Stimulated activated CD8-positive, alpha-beta memory T cell treated with anti-CD3 and anti-CD28 coated beads, Interleukin-2, amount 100 ng/mL, for 1 hour (primary cell): ENCODE measurements around the gene DHX32.
"Not testable (repeated sequence)": the region's sequence is repeated elsewhere in the genome, so short reads cannot be mapped to it uniquely, and the experiment has no call there.

Source experiments
- DNase-seq, 2 donors: peaks; one replicate each; pipeline ENCODE4 v3.0.0-alpha.2; 2020; ENCODE audit warnings: low read depth in 2 of 2

The DHX32 gene

DNA sequence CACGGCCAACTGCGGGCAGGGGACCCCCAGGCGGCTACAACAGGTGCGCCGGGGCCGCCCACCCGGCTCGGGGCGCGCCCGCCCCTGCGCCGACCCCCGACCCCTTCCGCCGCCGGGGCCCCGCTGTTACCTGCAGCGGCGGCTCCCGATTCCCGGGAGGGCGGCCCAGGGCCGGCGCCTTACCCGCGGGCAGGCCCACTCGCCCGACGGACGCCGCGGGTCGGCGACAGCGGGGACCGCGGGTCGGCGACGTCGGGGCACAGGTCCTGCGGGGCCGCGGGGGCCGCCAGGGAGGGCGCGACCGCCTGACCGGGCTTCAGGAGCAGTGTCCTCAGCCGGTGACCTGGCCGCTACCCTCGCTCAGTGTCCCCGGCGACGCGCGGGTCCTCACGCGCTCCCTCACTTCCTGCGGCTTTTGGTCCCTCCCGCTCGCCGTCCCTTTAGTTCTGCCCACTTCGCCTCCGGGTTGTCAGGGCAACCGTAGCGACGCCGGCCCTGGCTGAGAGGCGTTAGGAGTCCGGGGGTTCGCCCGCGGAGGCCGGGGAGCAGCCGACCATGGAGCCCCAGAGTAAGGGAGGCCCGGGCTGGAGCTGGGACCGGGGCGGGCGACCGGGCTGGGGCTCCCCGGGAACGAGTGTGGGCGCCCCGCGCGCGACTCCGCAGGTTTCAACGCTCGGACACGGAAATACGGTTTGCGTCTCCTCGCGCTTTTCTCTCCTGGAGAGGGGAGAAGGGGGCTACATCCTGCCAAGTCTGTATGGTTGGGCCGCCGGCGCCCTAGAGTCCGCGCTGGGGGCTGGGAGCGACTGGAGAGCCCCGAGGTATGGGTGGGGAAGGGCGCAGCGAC is 15.2 kb upstream of the DHX32 start, which contains the start of gene FANK1:
FANK1 (plus strand) TSS at position 477 of the 847 bp plus-strand sequence; CDS start at position 556, 79 bp downstream.
- DNase-seq: peak; percentile 50 to 62

DNA sequence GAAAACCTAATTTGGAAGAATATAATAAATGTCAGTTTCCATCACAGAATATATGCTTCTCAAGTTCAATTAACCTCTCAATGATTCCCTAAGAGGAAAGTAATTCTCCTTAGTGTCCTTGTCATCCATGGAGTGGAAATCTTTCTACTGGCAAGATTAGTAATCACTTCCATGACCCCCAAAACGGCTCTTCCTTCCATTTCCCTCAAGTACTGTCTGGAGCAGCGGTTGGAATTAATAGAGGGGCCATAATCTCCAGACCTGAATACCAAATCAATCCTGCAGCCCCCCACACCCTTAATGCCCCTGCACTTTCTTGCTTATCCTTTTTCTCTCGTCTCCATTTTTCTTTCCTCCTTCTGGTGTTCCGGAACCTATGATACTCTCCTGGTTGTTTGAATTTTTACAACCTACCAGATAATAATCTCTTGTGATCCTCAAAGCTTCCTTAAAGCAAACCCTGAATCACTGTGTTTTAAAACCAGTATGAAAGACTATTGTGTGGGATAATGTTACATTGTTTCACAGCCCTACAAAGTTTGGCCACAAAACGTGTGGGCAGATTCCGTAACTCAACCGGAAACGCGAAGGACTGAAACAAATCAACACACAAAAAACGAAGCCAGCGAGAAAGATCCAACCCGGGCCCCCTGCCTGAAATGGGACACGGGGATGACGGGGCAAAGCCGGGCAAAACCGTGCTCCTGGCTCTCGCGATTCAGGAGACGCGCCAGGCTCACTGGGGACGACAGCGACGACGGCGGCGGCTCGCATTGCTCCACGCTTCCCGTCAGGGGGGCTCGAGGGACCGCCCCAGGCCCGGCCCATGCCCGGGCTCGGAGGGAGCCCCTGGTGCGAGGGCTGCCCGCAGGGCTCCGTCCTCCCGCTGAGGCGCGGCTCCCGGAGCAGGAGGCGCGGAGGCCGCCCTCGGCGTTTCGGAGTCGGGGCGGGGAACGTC is 14.3 kb upstream of the DHX32 start:
- DNase-seq: not testable (repeated sequence)

DNA sequence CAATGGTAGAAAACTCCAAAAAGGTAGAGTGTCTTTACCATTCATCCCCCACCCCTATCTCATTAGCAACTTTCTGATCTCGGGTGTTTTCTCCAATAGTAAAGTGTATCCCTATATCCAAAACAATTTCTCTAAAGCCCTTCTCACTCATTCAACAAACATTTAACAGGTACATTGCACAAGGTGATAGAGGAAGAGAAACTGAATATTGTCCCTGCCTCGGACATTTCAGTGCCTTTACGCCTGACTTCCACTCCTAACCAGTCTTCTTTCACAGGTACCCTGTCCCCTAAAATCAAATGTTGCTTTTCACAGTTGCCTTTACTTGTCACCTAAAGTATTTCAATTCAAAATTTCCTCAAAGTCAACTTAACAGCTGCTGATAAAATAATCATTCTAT is 13.1 kb upstream of the DHX32 start:
- not testable (repeated sequence) for DNase-seq

DNA sequence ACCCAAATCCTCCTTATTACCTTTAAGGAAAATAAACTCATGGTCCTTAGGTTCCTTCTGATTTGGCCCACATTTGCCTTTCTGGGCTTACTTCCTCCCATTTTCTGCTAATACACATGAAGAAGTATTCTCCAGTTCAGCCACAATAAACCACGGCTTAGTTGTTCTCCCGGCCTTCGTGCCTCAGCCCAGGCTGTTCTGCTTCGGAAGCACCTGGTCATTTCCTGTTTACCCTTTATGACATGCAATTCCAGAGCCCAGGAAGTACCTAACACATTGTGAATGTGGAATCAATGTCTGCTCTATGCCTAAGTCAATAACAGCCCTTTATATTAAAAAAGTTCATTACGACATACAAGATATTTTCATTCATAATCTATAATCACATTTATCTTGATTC is 11.3 kb upstream of the DHX32 start:
- DNase-seq: not testable (repeated sequence)

DNA sequence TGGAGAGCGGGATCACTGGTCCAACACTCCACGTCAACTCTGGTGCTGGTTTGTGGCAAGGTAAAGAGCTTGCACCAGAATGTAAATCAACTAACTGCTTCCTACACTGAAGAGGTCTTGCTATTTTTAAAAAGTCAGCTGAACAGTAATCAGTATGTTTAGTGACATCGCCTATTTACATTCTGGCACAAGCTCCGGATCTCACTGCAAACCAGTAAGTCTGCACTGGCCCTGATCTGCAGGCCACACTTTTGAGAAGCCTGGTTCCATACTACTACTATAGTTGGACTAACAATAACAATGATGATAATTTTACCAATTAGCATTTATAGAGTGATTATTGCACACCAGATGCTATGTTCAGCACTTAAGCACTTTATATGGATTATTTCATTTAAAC is 8.3 kb upstream of the DHX32 start:
- not testable (repeated sequence) for DNase-seq

DNA sequence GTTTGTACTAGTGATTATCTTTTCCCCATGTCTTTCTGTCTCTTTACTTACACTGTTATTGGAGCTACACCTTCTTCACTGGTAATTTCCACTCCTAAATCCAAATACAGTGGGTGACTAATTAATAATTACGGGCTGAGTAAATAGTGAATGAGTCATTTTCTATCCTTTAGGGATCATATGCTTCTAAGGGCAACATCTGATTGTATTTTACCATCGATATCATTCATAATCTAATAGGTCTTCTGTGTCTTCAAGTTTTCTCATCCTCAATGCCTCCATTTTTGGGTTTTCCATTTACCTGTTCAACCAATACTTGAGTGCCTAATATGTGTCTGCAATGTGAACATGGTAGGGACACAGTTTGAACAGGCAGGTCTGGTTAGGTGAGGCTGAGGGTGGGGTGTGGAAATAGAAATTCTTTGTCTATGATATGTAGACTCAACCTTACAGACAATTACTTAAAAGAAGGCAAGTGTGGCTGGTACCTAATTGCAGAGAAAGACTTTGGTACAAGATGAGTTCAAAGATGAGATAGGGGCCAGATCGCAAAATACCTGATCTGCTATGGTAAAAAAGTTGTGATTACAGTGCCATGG is 5.9 kb upstream of the DHX32 start:
- DNase-seq: no peak

DNA sequence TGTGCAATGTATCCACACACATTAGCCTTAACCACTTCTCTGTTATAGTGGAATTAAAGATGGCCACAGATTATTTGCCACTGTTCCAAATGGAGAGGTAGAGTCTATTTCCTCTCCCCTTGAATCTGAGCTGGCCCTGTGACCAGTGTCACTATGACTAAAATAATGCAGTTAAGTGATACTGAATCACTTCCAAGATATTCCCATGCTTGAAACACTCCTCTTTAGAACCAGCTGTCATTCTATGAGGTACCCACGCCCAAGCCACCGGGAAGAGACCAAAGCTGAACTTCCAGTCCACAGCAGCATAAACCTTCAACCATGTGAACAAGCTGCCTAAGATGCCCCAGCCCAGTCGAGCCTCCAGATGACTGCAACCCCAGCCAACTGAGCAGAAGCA is 2.1 kb upstream of the DHX32 start:
- no peak for DNase-seq

DNA sequence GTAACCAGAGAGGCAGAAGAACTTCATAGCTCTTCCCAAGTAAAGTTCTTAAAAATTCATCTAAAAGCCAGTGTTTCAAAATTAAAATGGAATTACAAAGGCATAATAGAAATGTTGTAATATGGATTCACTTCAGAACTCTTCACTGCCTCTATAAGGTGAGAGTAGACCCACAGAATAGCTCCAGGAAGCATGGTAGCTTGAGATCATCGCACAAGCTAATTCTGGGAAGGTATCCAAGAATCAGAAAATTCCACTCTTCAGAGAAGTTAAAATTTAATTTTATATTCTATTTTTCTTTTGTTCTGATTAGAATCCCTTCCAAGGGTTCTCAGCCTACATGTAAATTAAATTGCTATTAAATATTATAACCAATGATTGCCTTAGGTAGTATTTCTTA is 1.5 kb upstream of the DHX32 start:
- no peak for DNase-seq

DNA sequence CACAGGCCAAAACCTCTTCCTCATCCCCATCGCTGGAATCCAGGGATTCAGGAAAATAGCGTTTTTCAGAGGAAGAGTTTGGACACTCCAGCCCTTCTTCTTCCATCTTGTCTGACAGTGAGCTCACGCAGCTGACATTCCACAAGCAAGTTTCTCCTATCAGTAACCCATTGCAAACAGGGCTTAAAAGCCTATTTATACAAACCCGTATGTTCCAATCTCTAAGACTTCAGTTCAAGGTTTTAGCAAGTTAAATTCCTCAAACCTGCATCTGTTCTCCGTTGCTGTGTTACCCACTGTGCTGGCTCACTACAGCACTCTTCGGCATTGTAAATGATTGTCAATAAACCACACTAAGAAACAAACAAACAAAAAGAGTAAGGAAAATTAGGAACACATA is 373 bp downstream of the DHX32 start:
- no peak for DNase-seq

DNA sequence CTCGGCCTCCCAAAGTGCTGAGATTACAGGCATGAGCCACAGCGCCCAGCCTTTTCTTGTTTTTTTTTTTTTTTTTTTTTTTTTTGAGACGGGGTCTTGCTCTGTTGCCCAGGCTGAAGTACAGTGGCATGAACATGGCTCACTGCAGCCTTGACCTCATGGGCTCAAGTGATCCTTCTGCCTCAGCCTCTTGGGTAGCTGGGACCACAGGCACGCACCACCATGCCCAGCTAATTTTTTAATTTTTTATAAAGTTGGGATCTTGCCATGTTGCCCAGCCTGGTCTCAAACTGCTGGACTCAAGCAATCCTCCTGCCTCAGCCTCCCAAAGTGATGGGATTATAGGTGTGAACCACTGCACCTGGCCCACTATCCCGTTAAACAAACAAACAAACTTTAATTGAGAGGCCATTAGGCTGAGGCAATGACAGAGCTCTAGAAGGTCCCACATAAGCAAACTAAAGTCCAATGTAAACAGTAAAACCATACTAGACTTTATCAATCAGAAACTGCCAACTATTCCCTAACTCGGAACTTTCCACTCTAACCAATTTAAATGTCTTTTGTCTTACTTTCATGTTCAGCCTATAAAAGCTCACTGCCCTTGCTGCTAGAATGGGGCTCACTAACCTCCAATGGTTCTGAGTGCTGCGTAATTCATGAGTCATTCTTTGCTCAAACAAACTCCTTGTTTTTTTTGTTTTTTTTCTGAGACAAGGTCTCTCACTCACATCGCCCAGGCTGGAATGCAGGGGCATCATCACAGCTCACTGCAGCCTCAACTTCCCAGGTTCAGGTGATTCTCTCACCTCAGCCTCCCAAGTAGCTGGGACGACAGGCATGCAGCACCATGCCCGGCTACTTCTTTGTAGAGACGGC is 1.9 kb downstream of the DHX32 start:
- no peak for DNase-seq

DNA sequence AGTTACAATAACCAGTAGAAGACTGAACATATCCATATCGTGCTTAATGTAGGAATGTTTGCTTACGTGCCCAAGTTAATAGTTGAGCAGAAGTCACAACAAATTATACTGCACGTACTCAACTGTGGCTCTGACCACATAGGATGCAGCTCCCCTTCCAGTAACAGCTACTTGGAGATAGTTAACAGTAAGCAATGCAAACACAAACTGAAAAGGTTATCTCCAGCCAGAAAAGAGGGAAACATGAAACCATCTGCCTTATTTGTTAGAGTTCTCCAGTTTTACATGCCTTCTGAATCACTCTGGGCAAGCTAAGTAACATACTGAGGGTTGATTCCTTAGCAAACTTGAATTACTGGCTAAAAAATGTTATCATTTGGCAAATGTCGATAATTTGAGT is 9.8 kb downstream of the DHX32 start:
- DNase-seq: no peak

DNA sequence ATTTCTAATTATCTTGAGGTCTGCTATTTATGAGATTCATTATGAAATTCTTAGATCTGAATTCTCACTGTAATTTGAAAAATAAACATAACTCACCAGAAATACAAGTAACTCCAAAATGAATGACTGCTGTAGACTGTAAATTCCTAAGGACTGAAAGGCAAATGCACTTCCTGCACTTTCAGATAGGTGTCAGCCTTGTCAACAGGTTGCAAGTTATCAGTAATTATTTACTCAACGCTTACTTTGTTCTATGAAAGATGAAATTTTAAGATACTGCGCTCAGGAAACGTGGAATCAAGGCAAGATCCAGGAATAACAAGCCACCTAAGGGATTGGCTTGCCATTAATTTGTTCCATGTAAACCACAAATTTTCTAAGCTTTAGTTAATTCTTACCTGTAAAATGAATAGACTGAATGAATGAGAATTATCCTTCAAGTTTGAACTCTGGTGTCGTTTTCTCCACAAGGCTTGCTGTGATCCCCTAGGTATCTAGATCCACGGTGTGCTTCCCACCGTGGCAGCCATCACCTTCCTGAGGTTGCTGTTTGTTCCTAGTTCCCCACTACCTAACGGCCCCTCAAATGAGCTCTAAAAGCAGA is 12.6 kb downstream of the DHX32 start:
- DNase-seq: no peak

DNA sequence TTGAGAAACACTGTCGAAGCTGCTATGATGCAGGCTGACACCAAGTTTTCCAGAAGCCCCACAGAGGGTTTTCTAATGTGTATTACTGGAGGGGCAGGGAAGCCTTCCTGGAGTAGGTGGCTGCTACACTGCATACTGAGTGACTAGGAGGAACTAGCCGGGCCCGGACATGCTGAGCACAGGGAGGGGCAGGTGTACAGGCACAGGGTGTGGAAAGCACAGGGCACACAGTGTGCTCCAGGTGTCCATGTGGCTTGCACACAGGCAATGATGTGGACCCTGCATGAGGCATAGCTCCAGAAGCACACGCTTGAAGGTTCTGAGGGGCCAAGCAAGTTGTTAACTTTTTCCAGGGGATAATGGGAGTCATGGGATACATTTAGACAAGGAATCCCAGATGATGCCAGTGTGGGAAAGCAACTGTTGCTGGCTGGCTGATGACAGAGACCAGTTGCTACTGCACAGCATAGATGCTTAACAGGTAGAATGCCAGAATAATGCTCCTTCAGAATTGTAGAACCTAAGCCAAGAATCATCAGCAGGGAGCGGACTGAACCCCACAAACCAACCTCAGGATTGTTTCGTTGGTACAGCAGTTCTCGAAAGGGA is 14.6 kb downstream of the DHX32 start:
- DNase-seq: no peak

DNA sequence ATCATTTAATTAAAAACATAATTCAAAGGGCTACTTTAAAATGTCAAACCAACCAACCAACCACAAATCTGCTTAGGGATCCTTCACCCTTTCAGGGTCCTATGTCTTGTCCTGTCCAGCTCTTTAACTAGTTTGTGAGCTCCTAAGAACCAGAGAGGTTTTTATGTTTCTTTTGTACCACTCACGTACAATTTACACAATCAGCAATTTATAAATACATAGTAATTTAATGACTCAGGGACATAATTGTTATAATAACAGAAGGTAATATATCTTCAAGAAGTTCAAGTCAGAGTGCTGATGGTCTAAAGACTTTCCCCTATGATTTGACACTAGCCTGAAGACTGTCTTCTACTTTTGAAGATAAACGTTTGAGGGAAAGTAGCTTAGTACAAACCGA is 16.0 kb downstream of the DHX32 start:
- DNase-seq: no peak

DNA sequence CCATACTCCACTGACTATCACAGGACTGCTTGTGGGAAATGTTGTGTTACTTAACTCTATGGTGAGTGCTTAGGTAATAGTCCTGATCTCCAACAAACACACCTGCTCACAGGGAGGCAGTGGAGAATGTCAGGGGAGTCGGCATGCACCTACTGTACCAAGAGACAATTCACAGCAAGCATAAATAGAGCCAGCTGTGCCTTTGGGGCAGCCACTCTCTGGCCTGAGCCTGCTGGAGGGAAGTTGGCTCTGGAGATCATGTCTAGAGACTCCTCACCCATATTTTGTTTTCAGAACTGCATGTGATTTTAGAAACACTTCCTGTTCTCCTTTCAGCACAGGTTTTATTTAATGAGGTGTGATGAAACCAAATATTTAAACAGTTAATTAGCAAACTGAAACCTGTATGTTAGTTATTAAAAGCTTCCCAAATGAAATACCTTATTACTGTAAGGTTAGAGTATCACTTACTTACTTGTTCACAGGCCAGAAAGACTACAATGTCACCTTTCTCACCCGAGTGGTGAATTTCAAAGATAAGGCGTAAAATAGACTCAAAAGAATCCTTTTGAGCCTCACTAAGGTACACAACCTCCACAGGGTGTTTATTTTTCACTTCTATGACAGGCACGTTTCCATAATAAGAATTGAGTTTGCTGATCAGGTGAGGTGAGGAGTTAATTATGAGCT is 21.8 kb downstream of the DHX32 start:
- no peak for DNase-seq

DNA sequence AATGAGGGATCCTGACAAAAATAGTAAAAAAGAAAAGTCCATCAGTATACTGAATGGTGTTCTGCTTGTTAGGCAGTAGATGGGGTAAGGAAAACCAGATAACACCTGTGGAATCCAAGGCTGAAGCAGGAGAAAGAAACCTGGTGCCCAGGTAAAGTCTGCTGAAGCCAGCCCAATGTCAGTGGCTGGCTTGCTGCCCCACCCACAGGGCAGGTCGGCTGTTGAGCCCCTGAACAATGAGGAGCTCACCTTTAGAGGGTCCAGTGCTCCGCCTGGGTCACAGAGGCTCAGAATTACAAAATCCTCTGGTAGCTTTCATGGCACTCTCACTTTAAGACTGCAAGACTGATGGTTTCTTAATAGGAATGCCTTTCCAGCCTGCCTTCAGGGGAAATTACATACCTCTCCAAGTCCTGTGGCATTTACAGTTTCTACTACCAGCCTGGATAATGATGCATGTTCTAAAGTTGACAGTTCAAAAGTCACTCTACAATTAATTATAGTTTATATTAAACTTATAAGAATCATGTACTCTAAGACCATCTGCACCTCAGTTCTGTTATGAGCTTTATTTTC is 23.8 kb downstream of the DHX32 start:
- no peak for DNase-seq

DNA sequence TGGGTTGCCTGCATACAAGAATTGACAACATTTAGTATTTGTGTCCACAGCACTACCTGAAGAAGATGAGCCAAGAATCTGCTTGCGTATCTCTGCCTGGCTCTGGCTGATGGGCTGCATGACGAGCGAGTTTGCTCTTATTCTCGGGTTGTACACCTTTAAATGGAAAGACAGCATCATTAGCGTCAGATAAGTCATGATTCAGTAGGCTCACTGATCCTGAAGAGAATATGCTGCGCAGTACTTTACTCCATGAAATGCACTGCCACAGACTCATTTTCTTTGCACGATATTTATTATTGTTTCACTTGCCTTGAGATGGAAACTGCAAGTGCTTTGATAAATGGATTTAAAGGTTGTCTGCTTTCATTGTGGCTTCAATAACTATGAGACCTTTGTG is 28.6 kb downstream of the DHX32 start:
- DNase-seq: no peak

DNA sequence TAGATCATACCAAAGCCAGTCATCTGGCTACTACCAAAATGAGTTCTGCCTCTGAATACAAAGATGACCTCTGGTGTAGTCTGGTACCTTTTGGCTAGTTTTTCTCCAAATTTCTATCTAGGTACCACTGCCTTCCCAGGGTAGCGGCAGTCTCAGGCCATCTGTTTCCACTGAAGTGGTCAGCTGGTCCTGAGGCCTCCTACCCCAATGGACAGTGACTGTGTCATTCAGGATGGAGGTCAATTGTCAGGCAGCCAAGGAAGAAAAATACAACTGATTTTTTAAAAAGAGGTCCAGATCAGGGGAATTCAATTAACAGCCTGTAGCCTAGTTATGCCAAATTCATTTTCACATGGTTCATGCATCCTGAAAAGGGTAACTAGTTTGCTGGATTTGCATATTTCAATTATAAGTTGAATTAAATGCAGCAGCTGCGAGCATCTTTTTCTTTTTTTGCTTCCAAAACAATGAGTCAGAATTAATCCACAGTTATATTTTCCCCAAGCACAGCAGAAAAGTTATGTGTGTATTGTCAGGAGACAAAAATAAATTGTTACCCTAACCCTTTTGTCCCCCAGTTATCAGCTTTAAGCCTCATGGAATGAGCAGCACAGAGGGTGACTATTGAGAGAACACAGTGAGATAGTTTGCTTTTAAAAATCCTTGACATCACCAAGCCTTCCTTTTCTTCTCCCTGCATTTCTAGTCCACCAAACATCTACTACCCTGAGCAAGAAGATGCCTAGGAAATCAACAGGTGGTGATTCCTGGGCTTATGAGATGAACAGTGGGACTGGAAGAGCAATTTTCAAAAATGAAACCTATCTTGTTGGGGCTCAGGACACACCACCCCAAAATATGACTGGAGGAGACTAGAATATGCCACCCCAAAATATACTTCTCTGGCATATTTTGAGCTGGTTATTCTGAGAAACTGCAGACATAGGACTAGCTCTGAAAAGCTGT is 30.0 kb downstream of the DHX32 start:
- DNase-seq: no peak
